Measurements from ENCODE around the gene GREB1.

GREB1 gene

DNA sequence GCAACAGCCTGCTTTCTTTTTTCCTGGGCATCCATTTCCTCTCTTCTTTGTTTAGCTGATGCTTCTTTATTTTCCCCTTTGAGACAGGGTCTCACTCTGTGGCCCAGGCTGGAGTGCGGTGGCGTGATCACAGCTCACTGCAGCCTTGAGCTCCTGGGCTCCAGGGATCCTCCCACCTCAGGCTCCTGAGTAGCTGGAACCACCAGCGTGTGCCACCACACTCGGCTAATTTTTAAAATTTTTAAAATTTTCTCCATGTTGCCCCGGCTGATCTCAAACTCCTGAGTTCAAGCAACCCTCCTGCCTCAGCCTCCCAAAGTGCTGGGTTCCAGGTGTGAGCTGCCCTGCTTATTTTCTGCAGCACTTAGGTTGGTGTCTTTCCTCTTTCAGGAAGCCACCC, 77.4 kb downstream of the GREB1 start:
- no peaks in the 10 kb centered on the region for H3K36me3 Mint-ChIP-seq (ENCODE audit: low read depth)
- H3K27me3 Mint-ChIP-seq, result no peaks in the 10 kb centered on the region
- no peaks in the 10 kb centered on the region for H3K4me1 Mint-ChIP-seq (ENCODE audit: low read depth)
- no peak overlapping the region for H3K4me3 Mint-ChIP-seq
- no peaks in the 10 kb centered on the region for H3K9me3 Mint-ChIP-seq
- no peak overlapping the region for H3K27ac Mint-ChIP-seq

DNA sequence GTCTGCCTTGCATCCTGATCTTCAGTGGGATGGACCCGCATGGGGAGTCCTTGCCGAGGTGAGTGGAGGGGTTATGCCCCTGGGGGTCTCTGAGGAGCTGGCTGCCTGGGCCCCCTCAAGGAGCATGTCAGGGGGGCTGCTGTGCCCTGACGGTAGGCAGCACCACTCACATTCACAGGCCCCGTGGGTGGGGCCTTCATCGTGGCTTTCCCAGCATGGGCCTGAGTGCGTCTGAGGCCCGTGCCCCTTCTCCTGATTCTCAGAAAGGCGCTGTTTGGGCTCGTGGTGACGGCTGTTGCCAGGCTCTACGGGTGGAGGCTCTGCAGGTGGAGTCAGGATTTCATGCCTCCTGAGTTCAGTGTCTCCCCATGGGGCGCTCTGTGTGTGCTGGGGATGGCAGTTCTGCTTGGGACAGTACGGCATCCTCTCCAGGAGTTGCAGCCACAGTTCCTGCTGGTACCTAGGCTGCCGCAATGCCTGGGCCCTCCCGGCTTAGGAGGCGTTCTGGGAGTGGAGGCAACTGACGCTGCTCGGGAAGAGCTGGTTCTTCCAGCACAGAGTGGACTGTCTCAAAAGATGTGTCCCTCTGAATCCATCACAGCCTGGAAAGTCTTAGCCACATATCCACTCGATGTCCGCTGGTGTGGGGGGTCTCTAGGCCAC, 78.8 kb downstream of the GREB1 start:
- H3K27ac Mint-ChIP-seq, result no peak overlapping the region
- no peak overlapping the region for H3K4me3 Mint-ChIP-seq
- no peaks in the 10 kb centered on the region for H3K27me3 Mint-ChIP-seq
- H3K36me3 Mint-ChIP-seq (ENCODE audit: low read depth), result no peaks in the 10 kb centered on the region
- H3K4me1 Mint-ChIP-seq (ENCODE audit: low read depth), result no peaks in the 10 kb centered on the region
- H3K9me3 Mint-ChIP-seq, result no peaks in the 10 kb centered on the region

- Mint-ChIP-seq H3K27me3 (no peaks in the 10 kb centered on the region), H3K4me1 (ENCODE audit: low read depth) (no peaks in the 10 kb centered on the region), H3K27ac (no peak overlapping the region), H3K9me3 (no peaks in the 10 kb centered on the region), H3K36me3 (ENCODE audit: low read depth) (no peaks in the 10 kb centered on the region), H3K4me3 (no peak overlapping the region)
These were observed 79.5 kb downstream of the GREB1 start for GRCh38 chr2:11613297-11613696.

- no peaks in the 10 kb centered on the region for H3K36me3 Mint-ChIP-seq (ENCODE audit: low read depth)
- H3K4me3 Mint-ChIP-seq, result no peak overlapping the region
- H3K9me3 Mint-ChIP-seq, result no peaks in the 10 kb centered on the region
- no peaks in the 10 kb centered on the region for H3K4me1 Mint-ChIP-seq (ENCODE audit: low read depth)
- no peak overlapping the region for H3K27ac Mint-ChIP-seq
- H3K27me3 Mint-ChIP-seq, result no peaks in the 10 kb centered on the region
These were observed 81.4 kb downstream of the GREB1 start for GRCh38 chr2:11615209-11615608.

- no peaks in the 10 kb centered on the region for H3K4me1 Mint-ChIP-seq (ENCODE audit: low read depth)
- H3K4me3 Mint-ChIP-seq, result no peak overlapping the region
- no peak overlapping the region for H3K27ac Mint-ChIP-seq
- H3K27me3 Mint-ChIP-seq, result no peaks in the 10 kb centered on the region
- H3K9me3 Mint-ChIP-seq, result no peaks in the 10 kb centered on the region
- no peaks in the 10 kb centered on the region for H3K36me3 Mint-ChIP-seq (ENCODE audit: low read depth)
These were observed 82.3 kb downstream of the GREB1 start for GRCh38 chr2:11616097-11616687.

DNA sequence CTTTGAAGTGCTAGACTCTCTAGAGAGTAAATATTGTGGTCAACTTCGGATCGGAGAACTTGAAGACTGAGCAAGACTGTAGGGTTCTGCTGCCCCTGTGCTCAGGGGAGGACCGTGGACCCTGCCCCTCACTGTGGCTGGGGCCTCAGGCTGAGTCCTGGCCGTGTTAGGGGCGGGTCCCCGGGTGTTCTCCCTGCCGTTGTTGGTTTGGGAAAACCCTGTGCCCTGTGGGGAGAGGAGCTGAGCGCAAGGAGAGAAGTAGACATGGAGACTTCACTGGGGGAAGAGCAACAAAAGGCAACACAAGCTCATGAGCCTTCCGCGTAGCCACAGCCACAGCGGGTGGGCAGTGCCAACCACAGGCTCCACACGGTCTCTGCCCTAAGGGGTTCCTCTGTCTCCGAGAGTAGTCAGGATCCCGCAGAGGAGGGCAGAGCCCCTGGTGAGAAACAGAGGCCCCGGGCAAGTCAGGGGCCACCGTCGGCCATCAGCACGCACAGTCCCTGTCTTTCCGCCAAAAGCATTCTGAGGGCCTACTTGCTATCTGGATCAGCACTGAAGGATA, 83.1 kb downstream of the GREB1 start:
- Mint-ChIP-seq H3K4me3 (no peak overlapping the region), H3K27ac (no peak overlapping the region), H3K4me1 (ENCODE audit: low read depth) (no peaks in the 10 kb centered on the region), H3K27me3 (no peaks in the 10 kb centered on the region), H3K36me3 (ENCODE audit: low read depth) (no peaks in the 10 kb centered on the region), H3K9me3 (no peaks in the 10 kb centered on the region)

DNA sequence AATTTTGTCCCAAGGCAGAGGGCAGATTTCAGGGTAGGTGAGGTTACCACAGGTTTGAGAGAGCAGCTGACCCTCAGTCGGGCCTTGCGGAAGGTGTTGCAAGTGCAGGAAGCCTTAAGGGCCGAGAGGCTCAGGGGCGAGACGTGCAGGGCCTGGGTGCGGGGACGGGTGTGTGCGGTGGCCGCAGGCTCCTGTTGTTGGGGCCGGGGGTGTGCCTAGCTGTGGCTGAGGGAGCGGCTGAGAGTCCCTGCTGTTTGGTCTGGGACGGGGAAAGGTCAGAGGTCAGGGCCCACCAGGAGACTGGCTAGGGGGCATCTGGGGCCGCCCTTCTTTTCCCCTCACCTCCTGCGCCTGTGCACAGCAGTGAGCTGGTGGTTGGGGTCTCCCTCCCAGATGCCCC, 83.7 kb downstream of the GREB1 start:
- Mint-ChIP-seq H3K4me3 (no peak overlapping the region), H3K9me3 (no peaks in the 10 kb centered on the region), H3K27ac (no peak overlapping the region), H3K27me3 (no peaks in the 10 kb centered on the region), H3K4me1 (ENCODE audit: low read depth) (no peaks in the 10 kb centered on the region), H3K36me3 (ENCODE audit: low read depth) (no peaks in the 10 kb centered on the region)

- H3K9me3 Mint-ChIP-seq, result no peaks in the 10 kb centered on the region
- no peaks in the 10 kb centered on the region for H3K4me1 Mint-ChIP-seq (ENCODE audit: low read depth)
- H3K27ac Mint-ChIP-seq, result no peak overlapping the region
- no peaks in the 10 kb centered on the region for H3K36me3 Mint-ChIP-seq (ENCODE audit: low read depth)
- H3K27me3 Mint-ChIP-seq, result no peaks in the 10 kb centered on the region
- no peak overlapping the region for H3K4me3 Mint-ChIP-seq
These were observed 84.3 kb downstream of the GREB1 start for GRCh38 chr2:11617984-11618707.

DNA sequence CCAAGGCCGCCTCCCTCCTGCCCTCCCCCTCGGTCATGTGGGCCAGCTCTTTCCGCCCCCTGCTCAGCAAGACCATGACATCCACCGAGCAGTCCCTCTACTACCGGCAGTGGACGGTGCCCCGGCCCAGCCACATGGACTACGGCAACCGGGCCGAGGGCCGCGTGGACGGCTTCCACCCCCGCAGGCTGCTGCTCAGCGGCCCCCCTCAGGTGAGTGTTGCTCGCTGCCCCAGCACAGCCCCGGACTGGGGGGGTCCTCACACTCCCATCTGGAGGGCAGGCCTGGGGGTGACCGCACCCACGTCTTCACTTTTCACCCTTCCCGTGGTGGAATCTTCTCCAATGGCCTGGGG, 84.8 kb downstream of the GREB1 start:
- Mint-ChIP-seq H3K4me3 (no peak overlapping the region), H3K27me3 (no peaks in the 10 kb centered on the region), H3K36me3 (ENCODE audit: low read depth) (no peaks in the 10 kb centered on the region), H3K4me1 (ENCODE audit: low read depth) (no peaks in the 10 kb centered on the region), H3K9me3 (no peaks in the 10 kb centered on the region), H3K27ac (no peak overlapping the region)

GRCh38 chr2:11621410-11621809, 87.6 kb downstream of the GREB1 start:
- no peaks in the 10 kb centered on the region for H3K27me3 Mint-ChIP-seq
- H3K4me3 Mint-ChIP-seq, result no peak overlapping the region
- H3K27ac Mint-ChIP-seq, result no peak overlapping the region
- H3K9me3 Mint-ChIP-seq, result peaks cover 3% of the 10 kb centered on the region
- H3K36me3 Mint-ChIP-seq (ENCODE audit: low read depth), result no peaks in the 10 kb centered on the region
- H3K4me1 Mint-ChIP-seq (ENCODE audit: low read depth), result no peaks in the 10 kb centered on the region

- H3K36me3 Mint-ChIP-seq (ENCODE audit: low read depth), result no peaks in the 10 kb centered on the region
- peaks cover 5% of the 10 kb centered on the region for H3K9me3 Mint-ChIP-seq
- no peak overlapping the region for H3K27ac Mint-ChIP-seq
- no peaks in the 10 kb centered on the region for H3K27me3 Mint-ChIP-seq
- no peak overlapping the region for H3K4me3 Mint-ChIP-seq
- H3K4me1 Mint-ChIP-seq (ENCODE audit: low read depth), result no peaks in the 10 kb centered on the region
These were observed 88.8 kb downstream of the GREB1 start for GRCh38 chr2:11622611-11623010.

- H3K27me3 Mint-ChIP-seq, result no peaks in the 10 kb centered on the region
- H3K36me3 Mint-ChIP-seq (ENCODE audit: low read depth), result no peaks in the 10 kb centered on the region
- H3K4me3 Mint-ChIP-seq, result no peak overlapping the region
- H3K27ac Mint-ChIP-seq, result no peak overlapping the region
- H3K4me1 Mint-ChIP-seq (ENCODE audit: low read depth), result no peaks in the 10 kb centered on the region
- H3K9me3 Mint-ChIP-seq, result peaks cover 7% of the 10 kb centered on the region
These were observed 91.0 kb downstream of the GREB1 start for GRCh38 chr2:11624893-11625292.

- Mint-ChIP-seq H3K36me3 (ENCODE audit: low read depth) (no peaks in the 10 kb centered on the region), H3K4me3 (no peak overlapping the region), H3K27me3 (no peaks in the 10 kb centered on the region), H3K4me1 (ENCODE audit: low read depth) (no peaks in the 10 kb centered on the region), H3K27ac (no peak overlapping the region), H3K9me3 (peaks cover 7% of the 10 kb centered on the region)
These were observed 91.8 kb downstream of the GREB1 start for GRCh38 chr2:11625671-11626070.

- Mint-ChIP-seq H3K4me1 (ENCODE audit: low read depth) (no peaks in the 10 kb centered on the region), H3K36me3 (ENCODE audit: low read depth) (no peaks in the 10 kb centered on the region), H3K9me3 (peaks cover 7% of the 10 kb centered on the region), H3K27ac (no peak overlapping the region), H3K27me3 (no peaks in the 10 kb centered on the region), H3K4me3 (no peak overlapping the region)
These were observed 94.8 kb downstream of the GREB1 start for GRCh38 chr2:11628675-11629074.

GRCh38 chr2:11629215-11629614, 95.4 kb downstream of the GREB1 start:
- no peak overlapping the region for H3K27ac Mint-ChIP-seq
- no peaks in the 10 kb centered on the region for H3K36me3 Mint-ChIP-seq (ENCODE audit: low read depth)
- H3K27me3 Mint-ChIP-seq, result no peaks in the 10 kb centered on the region

More at GRCh38 chr2:11629215-11629614, 95.4 kb downstream of the GREB1 start:
- H3K9me3 Mint-ChIP-seq, result peaks cover 7% of the 10 kb centered on the region
- H3K4me1 Mint-ChIP-seq (ENCODE audit: low read depth), result no peaks in the 10 kb centered on the region
- H3K4me3 Mint-ChIP-seq, result no peak overlapping the region

Measured in stimulated activated naive CD8-positive, alpha-beta T cell treated with anti-CD3 and anti-CD28 coated beads, Interleukin-15, Interleukin-2, amounts not matched to agents 100 ng/mL and 50 ng/mL, for 24 hours (primary cell).